Skeletal muscle satellite cell (primary cell): ENCODE measurements around the gene LEF1.

ENCODE experiments used
- H3K27me3 ChIP-seq: 2 replicates; pipeline ENCODE4 v1.7.0; 2013; ENCODE audit warnings: low read length; ENCODE audit not compliant: control insufficient read depth, insufficient read depth
- H3K36me3 ChIP-seq: 2 replicates; pipeline ENCODE4 v1.7.0; 2013; ENCODE audit warnings: mild to moderate bottlenecking, control low read depth, low read length; ENCODE audit not compliant: insufficient read depth
- H3K4me1 ChIP-seq: 2 replicates; pipeline ENCODE4 v1.7.0; 2013; ENCODE audit warnings: low read length; ENCODE audit not compliant: control insufficient read depth, insufficient read depth
- H3K4me2 ChIP-seq: 2 replicates; pipeline ENCODE4 v1.7.0; 2013; ENCODE audit warnings: mild to moderate bottlenecking, low read length
- H3K4me3 ChIP-seq: 2 replicates; pipeline ENCODE4 v1.7.0; 2013; ENCODE audit warnings: low read length
- H3K9ac ChIP-seq: 2 replicates; pipeline ENCODE4 v1.7.0; 2013; ENCODE audit warnings: mild to moderate bottlenecking, low read depth, low read length, moderate library complexity
- H3K9me3 ChIP-seq: replicated peaks from 2 replicates; pipeline ENCODE4 v1.7.0; 2013; ENCODE audit warnings: mild to moderate bottlenecking, control low read depth, low read length

The LEF1 gene

DNA sequence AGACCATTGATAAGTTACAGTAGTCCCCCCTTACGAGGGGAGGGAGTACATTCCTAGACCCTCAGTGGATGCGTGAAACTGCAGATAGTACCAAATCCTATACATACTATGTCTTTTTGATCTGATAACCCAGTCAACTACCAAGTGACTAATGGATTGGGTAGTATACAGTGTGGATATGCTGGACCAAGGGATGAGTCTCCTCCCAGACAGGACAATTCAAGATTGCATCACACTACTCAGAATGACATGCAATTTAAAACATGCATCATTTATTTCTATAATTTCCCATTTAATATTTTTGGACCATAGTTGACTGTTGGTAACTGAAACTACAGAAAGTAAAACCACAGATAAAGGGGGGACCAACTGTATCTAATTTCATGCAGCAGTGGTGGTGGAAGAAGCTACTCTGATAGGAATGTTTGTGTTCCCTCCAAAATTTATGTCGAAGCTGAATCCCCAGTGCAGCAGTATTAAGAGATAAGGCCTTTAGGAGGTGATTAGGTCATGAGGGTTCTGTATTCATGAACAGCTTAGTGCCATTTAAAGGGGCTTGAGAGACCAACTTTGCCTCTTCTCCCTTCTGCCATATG lies 167.1 kb downstream of the LEF1 start:
- H3K4me1 ChIP-seq = peaks cover 15% of the 10 kb centered on the region
- H3K4me2 ChIP-seq = no peak overlapping the region
- no peak overlapping the region for H3K4me3 ChIP-seq
- H3K36me3 ChIP-seq = no peaks in the 10 kb centered on the region
- no peaks in the 10 kb centered on the region for H3K27me3 ChIP-seq
- H3K9ac ChIP-seq = no peak overlapping the region
- H3K9me3 ChIP-seq = no peaks in the 10 kb centered on the region

- no peaks in the 10 kb centered on the region for H3K36me3 ChIP-seq
- H3K9ac ChIP-seq = no peak overlapping the region
- H3K4me2 ChIP-seq = no peak overlapping the region
- H3K4me1 ChIP-seq = peaks cover 15% of the 10 kb centered on the region
- no peak overlapping the region for H3K4me3 ChIP-seq
- no peaks in the 10 kb centered on the region for H3K9me3 ChIP-seq
- no peaks in the 10 kb centered on the region for H3K27me3 ChIP-seq
Measured at GRCh38 chr4:107999932-108000539, 168.7 kb downstream of the LEF1 start.

DNA sequence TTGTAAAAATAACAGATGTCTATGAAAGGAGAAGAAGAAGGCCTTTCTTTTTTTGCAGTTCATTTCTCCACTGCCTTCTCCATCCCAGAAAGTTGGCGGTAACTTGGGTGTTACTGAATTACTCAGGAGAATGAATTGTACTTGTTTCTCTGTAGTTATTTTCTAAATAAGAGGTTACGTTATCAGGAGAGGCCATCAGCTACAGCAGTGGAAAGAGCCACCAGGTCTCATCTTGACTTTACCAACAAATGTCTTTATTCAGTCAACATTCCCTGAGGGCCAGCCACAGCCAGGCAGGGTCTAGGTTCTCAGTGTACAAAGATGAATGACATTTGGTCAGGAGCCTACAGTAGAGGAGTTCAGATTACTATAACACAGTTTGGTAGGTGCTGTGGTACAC lies 170.9 kb downstream of the LEF1 start:
- Histone ChIP-seq H3K4me2 (no peak overlapping the region), H3K27me3 (no peaks in the 10 kb centered on the region), H3K4me1 (peaks cover 15% of the 10 kb centered on the region), H3K9ac (no peak overlapping the region), H3K4me3 (no peak overlapping the region), H3K36me3 (no peaks in the 10 kb centered on the region), H3K9me3 (no peaks in the 10 kb centered on the region)
